CD4-positive, alpha-beta T cell treated with Interferon gamma for 1 hour (primary cell): Measurements from ENCODE around the gene MAGEB17.
"Not testable (repeated sequence)": the region's sequence is repeated elsewhere in the genome, so short reads cannot be mapped to it uniquely, and the experiment has no call there.

Experiments used
- DNase-seq: peaks from one replicate; pipeline ENCODE4 v3.0.0-alpha.2; 2020

Gene MAGEB17

GRCh38 chrX:16167181-16167580 lies at the start of gene MAGEB17:
Gene MAGEB17 (plus strand): TSS chrX:16167481. CDS start chrX:16170383, 2,902 bp downstream.
- DNase-seq = no peak

- DNase-seq = no peak
Observed at GRCh38 chrX:16119353-16120220, 47.7 kb upstream of the MAGEB17 start.

GRCh38 chrX:16120431-16120830 lies 46.9 kb upstream of the MAGEB17 start:
- DNase-seq = no peak

- peak; percentile 67 for DNase-seq
Observed at GRCh38 chrX:16123222-16123786, 44.0 kb upstream of the MAGEB17 start, which contains the start of gene GRPR. Gene GRPR (plus strand): TSS chrX:16123565. CDS start chrX:16123954, 389 bp downstream.

- DNase-seq = no peak
Observed at GRCh38 chrX:16124201-16124600, 43.1 kb upstream of the MAGEB17 start.

GRCh38 chrX:16125520-16126149 lies 41.6 kb upstream of the MAGEB17 start:
- DNase-seq = no peak

- no peak for DNase-seq
Observed at GRCh38 chrX:16130707-16131106, 36.6 kb upstream of the MAGEB17 start.

- no peak for DNase-seq
Observed at GRCh38 chrX:16134936-16135335, 32.3 kb upstream of the MAGEB17 start.

GRCh38 chrX:16136080-16136479 lies 31.2 kb upstream of the MAGEB17 start:
- no peak for DNase-seq

GRCh38 chrX:16137416-16138107 lies 29.7 kb upstream of the MAGEB17 start:
- no peak for DNase-seq

GRCh38 chrX:16138108-16138427 lies 29.2 kb upstream of the MAGEB17 start:
- no peak for DNase-seq

GRCh38 chrX:16140448-16140847 lies 26.8 kb upstream of the MAGEB17 start:
- DNase-seq = no peak

- no peak for DNase-seq
Observed at GRCh38 chrX:16140983-16141382, 26.3 kb upstream of the MAGEB17 start.

- DNase-seq = no peak
Observed at GRCh38 chrX:16141422-16142245, 25.6 kb upstream of the MAGEB17 start.

GRCh38 chrX:16142246-16142558 lies 25.1 kb upstream of the MAGEB17 start:
- DNase-seq = no peak

- no peak for DNase-seq
Observed at GRCh38 chrX:16143968-16144367, 23.3 kb upstream of the MAGEB17 start.

- no peak for DNase-seq
Observed at GRCh38 chrX:16144420-16144819, 22.9 kb upstream of the MAGEB17 start.

GRCh38 chrX:16145093-16145492 lies 22.2 kb upstream of the MAGEB17 start:
- DNase-seq = not testable (repeated sequence)

GRCh38 chrX:16145656-16146055 lies 21.6 kb upstream of the MAGEB17 start:
- DNase-seq = no peak

GRCh38 chrX:16148896-16149295 lies 18.4 kb upstream of the MAGEB17 start:
- no peak for DNase-seq

GRCh38 chrX:16155581-16156096 lies 11.6 kb upstream of the MAGEB17 start:
- DNase-seq = no peak

- no peak for DNase-seq
Observed at GRCh38 chrX:16156692-16157331, 10.5 kb upstream of the MAGEB17 start.
